Fibroblast of peridontal ligament (primary cell): ENCODE results near the gene MTTP.

Source experiments
- DNase-seq: peaks from one replicate; pipeline ENCODE4 v3.0.0-alpha.2; 2010; ENCODE audit errors: extremely low read depth

The MTTP gene

DNA sequence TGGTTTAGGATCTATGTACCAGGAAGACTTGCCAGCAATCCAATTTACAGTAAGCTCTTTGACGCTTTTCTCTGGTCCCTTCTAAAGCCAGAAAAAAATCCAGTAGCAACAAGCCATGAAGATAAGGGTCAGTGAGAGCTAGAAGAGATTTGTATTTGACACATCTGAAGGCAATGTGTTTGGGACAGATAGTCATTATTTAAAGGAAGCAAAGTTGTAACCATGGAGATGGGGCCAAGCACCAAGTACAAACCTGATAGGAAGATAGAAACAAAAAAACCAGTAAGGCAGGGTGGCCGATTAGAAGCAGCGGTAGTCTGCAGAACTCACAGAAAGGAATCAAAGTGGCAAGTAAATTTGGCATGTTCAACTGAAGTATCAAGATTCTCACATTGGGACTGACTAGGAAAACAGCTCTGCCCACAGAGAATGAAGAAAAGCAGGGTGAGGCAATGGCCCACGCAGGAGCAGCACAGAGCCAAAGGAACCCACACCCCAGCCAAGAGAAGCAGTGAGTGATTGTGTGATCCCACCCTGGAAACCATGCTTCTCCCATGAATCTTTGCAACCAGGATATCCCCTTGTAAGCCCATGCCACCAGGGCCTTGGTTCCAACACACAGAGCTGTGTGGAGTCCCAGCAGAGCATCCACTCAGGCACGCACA is 95.9 kb downstream of the MTTP start:
- DNase-seq, result no peak
